ENCODE measurements around the gene SLC7A14. TPM values are rescaled to one million over a fixed set of nuclear protein-coding genes. Genes with fewer than 3 reads are reported as not detected.

SLC7A14 gene
- polyA plus RNA-seq, 3 donors = not detected

GRCh38 chr3:170555329-170555728 is 30.5 kb downstream of the SLC7A14 start:
- H3K36me3 ChIP-seq (replicated peaks in 1 of 2; ENCODE audit: control insufficient read depth in 1 of 2, insufficient read depth in 2 of 2, low read length in 2 of 2) = no peaks in the 10 kb centered on the region
- no peaks in the 10 kb centered on the region for H4K20me1 ChIP-seq (ENCODE audit: insufficient read depth, low read length)
- no peaks in the 10 kb centered on the region for H3K79me2 ChIP-seq (ENCODE audit: insufficient read depth, low read length)
- Mint-ChIP-seq H3K4me3 (no peak overlapping the region), H3K36me3 (no peaks in the 10 kb centered on the region), H3K9me3 (peaks cover 0 to 2% (median 0%) of the 10 kb centered on the region in 7 donors), H3K27ac (no peak overlapping the region), H3K4me1 (no peaks in the 10 kb centered on the region), H3K27me3 (ENCODE audit: low read depth in 3 of 3) (peaks cover 2 to 8% (median 5%) of the 10 kb centered on the region in 3 donors)
- intact Hi-C loops (cut with micrococcal nuclease) = no loop called here
- H2AFZ ChIP-seq (ENCODE audit: insufficient read depth, low read depth, low read length, poor library complexity, severe bottlenecking) = no peak overlapping the region
- no peak overlapping the region for H3K9ac ChIP-seq (ENCODE audit: insufficient read depth, low read length, poor library complexity, severe bottlenecking)
- H3K4me2 ChIP-seq (replicated peaks; ENCODE audit: extremely low read depth, low read length, poor library complexity, severe bottlenecking) = no peak overlapping the region
- H3K4me3 ChIP-seq (replicated peaks in 1 of 3; ENCODE audit: low read depth in 2 of 3, low read length in 3 of 3) = no peak overlapping the region
- no peaks in the 10 kb centered on the region for H3K27me3 ChIP-seq (ENCODE audit: control insufficient read depth in 2 of 2, insufficient read depth in 2 of 2, low read length in 2 of 2)
- no peak overlapping the region for H3K27ac ChIP-seq (ENCODE audit: low read depth in 1 of 2, low read length in 2 of 2)
- no CpG with 5 or more reads among the region's 1 CpG for WGBS (ENCODE audit: insufficient coverage)
- no peaks in the 10 kb centered on the region for H3K9me3 ChIP-seq (replicated peaks in 1 of 2; ENCODE audit: control insufficient read depth in 1 of 2, insufficient read depth in 1 of 2, low read length in 2 of 2)
- H3K4me1 ChIP-seq (ENCODE audit: control insufficient read depth in 1 of 2, insufficient read depth in 2 of 2, low read length in 2 of 2) = no peaks in the 10 kb centered on the region
- TF ChIP-seq CTCF (IDR thresholded peaks at IDR 0.05) = no peak
- DNase-seq = no peak

GRCh38 chr3:170553788-170554757 is 31.8 kb downstream of the SLC7A14 start:
- H3K27me3 Mint-ChIP-seq (ENCODE audit: low read depth in 3 of 3) = peaks cover 0 to 11% (median 2%) of the 10 kb centered on the region in 3 donors
- no peaks in the 10 kb centered on the region for H3K36me3 ChIP-seq (replicated peaks in 1 of 2; ENCODE audit: control insufficient read depth in 1 of 2, insufficient read depth in 2 of 2, low read length in 2 of 2)
- H3K4me1 ChIP-seq (ENCODE audit: control insufficient read depth in 1 of 2, insufficient read depth in 2 of 2, low read length in 2 of 2) = no peaks in the 10 kb centered on the region
- DNase-seq = no peak
- no peak overlapping the region for H3K4me2 ChIP-seq (replicated peaks; ENCODE audit: extremely low read depth, low read length, poor library complexity, severe bottlenecking)
- H3K9me3 Mint-ChIP-seq = peaks cover 0 to 2% (median 0%) of the 10 kb centered on the region in 7 donors
- no peaks in the 10 kb centered on the region for H3K79me2 ChIP-seq (ENCODE audit: insufficient read depth, low read length)
- H3K9ac ChIP-seq (ENCODE audit: insufficient read depth, low read length, poor library complexity, severe bottlenecking) = no peak overlapping the region
- TF ChIP-seq CTCF (IDR thresholded peaks at IDR 0.05) = no peak
- no peak overlapping the region for H3K4me3 Mint-ChIP-seq
- intact Hi-C loops (cut with micrococcal nuclease) = no loop called here
- no peak overlapping the region for H3K4me3 ChIP-seq (replicated peaks in 1 of 3; ENCODE audit: low read depth in 2 of 3, low read length in 3 of 3)
- no peaks in the 10 kb centered on the region for H3K27me3 ChIP-seq (ENCODE audit: control insufficient read depth in 2 of 2, insufficient read depth in 2 of 2, low read length in 2 of 2)
- WGBS (ENCODE audit: insufficient coverage) = no CpG with 5 or more reads among the region's 4 CpGs
- no peak overlapping the region for H2AFZ ChIP-seq (ENCODE audit: insufficient read depth, low read depth, low read length, poor library complexity, severe bottlenecking)
- H3K9me3 ChIP-seq (replicated peaks in 1 of 2; ENCODE audit: control insufficient read depth in 1 of 2, insufficient read depth in 1 of 2, low read length in 2 of 2) = no peaks in the 10 kb centered on the region
- no peaks in the 10 kb centered on the region for H3K36me3 Mint-ChIP-seq
- H4K20me1 ChIP-seq (ENCODE audit: insufficient read depth, low read length) = no peaks in the 10 kb centered on the region
- H3K4me1 Mint-ChIP-seq = no peaks in the 10 kb centered on the region
- H3K27ac Mint-ChIP-seq = no peak overlapping the region
- H3K27ac ChIP-seq (ENCODE audit: low read depth in 1 of 2, low read length in 2 of 2) = no peak overlapping the region
